ENCODE results near the gene LRRC37B. TPM values are rescaled to one million over a fixed set of nuclear protein-coding genes. Genes with fewer than 3 reads are reported as not detected.

LRRC37B gene
- total RNA-seq, 1 experiment from 2014 or later = 8.8 TPM

GRCh38 chr17:32020943-32021614, 13.9 kb downstream of the LRRC37B start:
- POLR2A ChIA-PET = no interaction called here
- H3K9me3 ChIP-seq (ENCODE audit: control insufficient read depth in 1 of 2, insufficient read depth in 1 of 2, low read depth in 1 of 2, low read length in 2 of 2) = no peaks in the 10 kb centered on the region
- ATAC-seq = no peak
- TF ChIP-seq POLR2A (IDR thresholded peaks at IDR 0.05; ENCODE audit: borderline replicate concordance, extremely low read depth, insufficient read depth, insufficient read length) = no peak
- no peak overlapping the region for H3K9ac ChIP-seq (ENCODE audit: low read length)
- no peaks in the 10 kb centered on the region for H3K4me1 ChIP-seq (ENCODE audit: control insufficient read depth in 1 of 2, insufficient read depth in 2 of 2, low read length in 2 of 2)
- no peaks in the 10 kb centered on the region for H3K79me2 ChIP-seq (ENCODE audit: insufficient read depth, low read length)
- H2AFZ ChIP-seq (ENCODE audit: low read depth, low read length, poor library complexity, severe bottlenecking) = no peak overlapping the region
- no TSS peak for BruUV-seq (replicated peaks)
- DNase-seq (ENCODE audit: low read depth, low spot score) = no peak
- H3K4me3 ChIP-seq (replicated peaks in 1 of 2; ENCODE audit: low read depth in 1 of 2, low read length in 2 of 2) = no peak overlapping the region
- CTCF ChIA-PET = no interaction called here
- RAD21 ChIA-PET (ENCODE audit: low non-redundant PET in 1 of 2, low total read pairs in 2 of 2, uncharacterized antibody in 2 of 2, unreplicated experiment in 2 of 2) = no interaction called here
- intact Hi-C loops (cut with micrococcal nuclease) = no loop called here
- no peak overlapping the region for H3K27ac ChIP-seq (ENCODE audit: low read depth, low read length)
- H3K27me3 ChIP-seq (ENCODE audit: insufficient read depth, low read length) = no peaks in the 10 kb centered on the region
- H4K20me1 ChIP-seq (ENCODE audit: insufficient read depth) = no peaks in the 10 kb centered on the region
- no peaks in the 10 kb centered on the region for H3K9me2 ChIP-seq (ENCODE audit: insufficient read depth)
- no peak overlapping the region for H3K4me2 ChIP-seq (ENCODE audit: low read length)
- H3K36me3 ChIP-seq (ENCODE audit: control insufficient read depth in 1 of 2, insufficient read depth in 2 of 2, low read length in 2 of 2) = no peaks in the 10 kb centered on the region

- Histone ChIP-seq H3K27ac (ENCODE audit: low read depth, low read length) (no peak overlapping the region), H2AFZ (ENCODE audit: low read depth, low read length, poor library complexity, severe bottlenecking) (no peak overlapping the region), H3K4me2 (ENCODE audit: low read length) (no peak overlapping the region), H3K79me2 (ENCODE audit: insufficient read depth, low read length) (no peaks in the 10 kb centered on the region), H3K9ac (ENCODE audit: low read length) (no peak overlapping the region), H3K4me3 (replicated peaks in 1 of 2; ENCODE audit: low read depth in 1 of 2, low read length in 2 of 2) (no peak overlapping the region), H3K27me3 (ENCODE audit: insufficient read depth, low read length) (no peaks in the 10 kb centered on the region), H3K9me3 (ENCODE audit: control insufficient read depth in 1 of 2, insufficient read depth in 1 of 2, low read depth in 1 of 2, low read length in 2 of 2) (no peaks in the 10 kb centered on the region), H3K4me1 (ENCODE audit: control insufficient read depth in 1 of 2, insufficient read depth in 2 of 2, low read length in 2 of 2) (no peaks in the 10 kb centered on the region), H4K20me1 (ENCODE audit: insufficient read depth) (no peaks in the 10 kb centered on the region), H3K36me3 (ENCODE audit: control insufficient read depth in 1 of 2, insufficient read depth in 2 of 2, low read length in 2 of 2) (no peaks in the 10 kb centered on the region), H3K9me2 (ENCODE audit: insufficient read depth) (no peaks in the 10 kb centered on the region)
- DNase-seq (ENCODE audit: low read depth, low spot score) (no peak), ATAC-seq (no peak)
- ChIA-PET POLR2A (no interaction called here), RAD21 (ENCODE audit: low non-redundant PET in 1 of 2, low total read pairs in 2 of 2, uncharacterized antibody in 2 of 2, unreplicated experiment in 2 of 2) (no interaction called here), CTCF (no interaction called here)
- no TSS peak for BruUV-seq (replicated peaks)
- intact Hi-C loops (cut with micrococcal nuclease) = no loop called here
- TF ChIP-seq YY1 (IDR thresholded peaks at IDR 0.05; ENCODE audit: extremely low read depth, insufficient replicate concordance, low read depth, low read length) (no peak), JUND (IDR thresholded peaks at IDR 0.05) (no peak), CEBPB (IDR thresholded peaks at IDR 0.05; ENCODE audit: low read depth) (no peak), TCF7L2 (IDR thresholded peaks at IDR 0.05; ENCODE audit: borderline replicate concordance, extremely low read depth, insufficient read depth, insufficient read length) (no peak), SRF (IDR thresholded peaks at IDR 0.05; ENCODE audit: low read depth) (no peak), ATF3 (IDR thresholded peaks at IDR 0.05) (no peak), RAD21 (IDR thresholded peaks at IDR 0.05; ENCODE audit: low read depth) (no peak), CTCF (IDR thresholded peaks at IDR 0.05 in 2 of 3, conservative IDR thresholded peaks at IDR 0.05 in 1 of 3; ENCODE audit: borderline replicate concordance in 1 of 3, insufficient read depth in 1 of 3, low read depth in 2 of 3, low read length in 2 of 3) (no peak), ZNF274 (IDR thresholded peaks at IDR 0.05; ENCODE audit: low read depth, low read length) (no peak), FOSL1 (IDR thresholded peaks at IDR 0.05; ENCODE audit: low read depth) (no peak), MAX (IDR thresholded peaks at IDR 0.05) (no peak)
- TF ChIP-seq, protein P1, sequence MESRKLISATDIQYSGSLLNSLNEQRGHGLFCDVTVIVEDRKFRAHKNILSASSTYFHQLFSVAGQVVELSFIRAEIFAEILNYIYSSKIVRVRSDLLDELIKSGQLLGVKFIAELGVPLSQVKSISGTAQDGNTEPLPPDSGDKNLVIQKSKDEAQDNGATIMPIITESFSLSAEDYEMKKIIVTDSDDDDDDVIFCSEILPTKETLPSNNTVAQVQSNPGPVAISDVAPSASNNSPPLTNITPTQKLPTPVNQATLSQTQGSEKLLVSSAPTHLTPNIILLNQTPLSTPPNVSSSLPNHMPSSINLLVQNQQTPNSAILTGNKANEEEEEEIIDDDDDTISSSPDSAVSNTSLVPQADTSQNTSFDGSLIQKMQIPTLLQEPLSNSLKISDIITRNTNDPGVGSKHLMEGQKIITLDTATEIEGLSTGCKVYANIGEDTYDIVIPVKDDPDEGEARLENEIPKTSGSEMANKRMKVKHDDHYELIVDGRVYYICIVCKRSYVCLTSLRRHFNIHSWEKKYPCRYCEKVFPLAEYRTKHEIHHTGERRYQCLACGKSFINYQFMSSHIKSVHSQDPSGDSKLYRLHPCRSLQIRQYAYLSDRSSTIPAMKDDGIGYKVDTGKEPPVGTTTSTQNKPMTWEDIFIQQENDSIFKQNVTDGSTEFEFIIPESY (IDR thresholded peaks at IDR 0.05; ENCODE audit: extremely low read depth, insufficient replicate concordance, low read length) = no peak
Measured at GRCh38 chr17:32021615-32021955, 14.4 kb downstream of the LRRC37B start.

All from HCT116 (cell line).